Duodenal mucosa (tissue), 2 donors: ENCODE measurements around the gene ACKR2.

Experiments used
- H3K27ac ChIP-seq: one replicate; pipeline ENCODE4 v1.7.0; 2013; ENCODE audit warnings: low read depth, low read length
- H3K27me3 ChIP-seq, 2 donors: one replicate each; pipeline ENCODE4 v1.7.0; 2013; ENCODE audit warnings: low read length in 2 of 2, control low read depth in 1 of 2; ENCODE audit not compliant: insufficient read depth in 2 of 2, control insufficient read depth in 1 of 2
- H3K36me3 ChIP-seq, 2 donors: one replicate each; pipeline ENCODE4 v1.7.0; 2013; ENCODE audit warnings: low read length in 2 of 2, control low read depth in 1 of 2; ENCODE audit not compliant: insufficient read depth in 2 of 2, control insufficient read depth in 1 of 2
- H3K4me1 ChIP-seq, 2 donors: one replicate each; pipeline ENCODE4 v1.7.0; 2013; ENCODE audit warnings: low read length in 2 of 2, control low read depth in 1 of 2; ENCODE audit not compliant: insufficient read depth in 2 of 2, control insufficient read depth in 1 of 2
- H3K4me3 ChIP-seq, 2 donors: one replicate each; pipeline ENCODE4 v1.7.0; 2013; ENCODE audit warnings: low read length in 2 of 2, low read depth in 1 of 2
- H3K9ac ChIP-seq, 2 donors: one replicate each; pipeline ENCODE4 v1.7.0; 2013; ENCODE audit warnings: low read length in 2 of 2, low read depth in 1 of 2
- H3K9me3 ChIP-seq, 2 donors: one replicate each; pipeline ENCODE4 v1.7.0; 2013; ENCODE audit warnings: low read length in 2 of 2, control low read depth in 1 of 2; ENCODE audit not compliant: control insufficient read depth in 1 of 2

Gene ACKR2

DNA sequence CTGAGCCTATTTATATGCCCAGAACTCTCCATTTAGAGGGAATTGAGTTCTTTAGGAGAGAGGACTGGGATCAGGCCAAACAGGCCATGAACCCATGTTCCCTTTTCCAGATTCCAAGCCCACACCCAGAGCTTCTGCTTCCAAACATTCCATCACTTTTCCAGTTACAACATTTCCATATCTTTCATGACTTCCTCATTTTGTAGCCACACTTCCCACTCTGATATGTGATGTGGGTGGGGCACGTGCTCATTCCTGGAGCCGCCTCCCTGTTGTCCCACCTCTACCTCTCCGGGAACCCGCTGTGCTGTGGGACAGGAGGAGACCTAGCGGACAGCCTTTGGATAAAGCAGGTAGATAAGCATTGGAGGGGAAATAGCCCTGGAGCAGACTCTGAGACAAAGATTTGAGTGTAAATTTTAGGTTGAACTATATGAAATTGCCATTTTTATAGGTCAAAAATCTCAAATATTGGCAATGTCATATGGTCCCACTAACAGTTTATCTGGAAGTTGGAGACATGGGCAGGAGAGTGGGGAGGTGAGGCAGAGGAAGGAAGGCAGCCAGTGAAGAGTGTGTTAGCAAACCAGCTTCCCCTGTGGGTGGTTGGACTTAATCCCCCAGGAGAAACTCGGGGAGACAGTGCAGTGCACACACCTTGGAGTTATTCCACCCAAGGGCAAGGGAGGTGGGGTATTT, 34.6 kb downstream of the ACKR2 start:
- no peak overlapping the region for H3K27ac ChIP-seq
- H3K4me1 ChIP-seq = peaks cover 3 to 5% of the 10 kb centered on the region in 2 donors
- no peaks in the 10 kb centered on the region for H3K36me3 ChIP-seq
- H3K27me3 ChIP-seq = no peaks in the 10 kb centered on the region
- no peak overlapping the region for H3K4me3 ChIP-seq
- no peak overlapping the region for H3K9ac ChIP-seq
- H3K9me3 ChIP-seq = no peaks in the 10 kb centered on the region

DNA sequence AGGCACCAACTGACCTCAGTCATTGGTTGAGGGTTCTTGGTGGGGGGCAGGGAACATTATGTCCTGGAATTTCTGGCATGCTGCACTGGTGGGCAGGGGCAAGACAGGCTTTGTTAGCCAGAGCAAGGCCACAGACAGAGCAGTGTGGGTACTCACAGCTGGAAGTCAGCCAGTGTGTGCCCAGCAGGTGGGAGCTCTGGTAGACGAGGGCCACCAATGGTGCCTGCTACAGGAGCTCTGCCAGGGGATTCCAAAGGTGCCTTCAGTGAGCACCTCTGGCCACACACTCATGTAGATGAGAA, 35.1 kb downstream of the ACKR2 start:
- peaks cover 3 to 5% of the 10 kb centered on the region in 2 donors for H3K4me1 ChIP-seq

DNA sequence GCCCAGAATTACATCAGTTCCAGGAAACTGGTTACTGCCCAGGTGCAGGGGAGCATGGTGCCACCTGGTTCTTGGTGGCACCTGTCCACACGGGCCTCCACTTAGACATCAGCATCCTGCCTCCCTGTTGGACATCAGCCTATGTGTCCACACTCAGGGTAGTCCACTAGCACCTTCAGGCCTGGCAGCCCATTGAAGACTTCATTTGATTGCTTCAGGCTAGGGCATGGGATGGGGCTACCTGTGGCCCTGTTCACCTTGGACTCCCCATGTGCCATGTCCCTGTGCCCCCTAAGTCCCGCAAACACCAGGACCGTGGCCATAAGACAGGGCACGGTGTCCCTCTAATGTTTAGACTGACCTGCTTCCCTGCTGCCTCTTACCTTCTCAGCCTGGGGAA, 35.6 kb downstream of the ACKR2 start:
- peaks cover 3 to 5% of the 10 kb centered on the region in 2 donors for H3K4me1 ChIP-seq
- H3K9me3 ChIP-seq = no peaks in the 10 kb centered on the region
- no peak overlapping the region for H3K9ac ChIP-seq
- H3K27ac ChIP-seq = no peak overlapping the region
- no peaks in the 10 kb centered on the region for H3K27me3 ChIP-seq
- no peak overlapping the region for H3K4me3 ChIP-seq
- no peaks in the 10 kb centered on the region for H3K36me3 ChIP-seq

More for the DNA sequence above, 35.1 kb downstream of the ACKR2 start:
- H3K9ac ChIP-seq = no peak overlapping the region
- H3K4me3 ChIP-seq = no peak overlapping the region
- H3K9me3 ChIP-seq = no peaks in the 10 kb centered on the region
- no peak overlapping the region for H3K27ac ChIP-seq
- H3K36me3 ChIP-seq = no peaks in the 10 kb centered on the region
- no peaks in the 10 kb centered on the region for H3K27me3 ChIP-seq

DNA sequence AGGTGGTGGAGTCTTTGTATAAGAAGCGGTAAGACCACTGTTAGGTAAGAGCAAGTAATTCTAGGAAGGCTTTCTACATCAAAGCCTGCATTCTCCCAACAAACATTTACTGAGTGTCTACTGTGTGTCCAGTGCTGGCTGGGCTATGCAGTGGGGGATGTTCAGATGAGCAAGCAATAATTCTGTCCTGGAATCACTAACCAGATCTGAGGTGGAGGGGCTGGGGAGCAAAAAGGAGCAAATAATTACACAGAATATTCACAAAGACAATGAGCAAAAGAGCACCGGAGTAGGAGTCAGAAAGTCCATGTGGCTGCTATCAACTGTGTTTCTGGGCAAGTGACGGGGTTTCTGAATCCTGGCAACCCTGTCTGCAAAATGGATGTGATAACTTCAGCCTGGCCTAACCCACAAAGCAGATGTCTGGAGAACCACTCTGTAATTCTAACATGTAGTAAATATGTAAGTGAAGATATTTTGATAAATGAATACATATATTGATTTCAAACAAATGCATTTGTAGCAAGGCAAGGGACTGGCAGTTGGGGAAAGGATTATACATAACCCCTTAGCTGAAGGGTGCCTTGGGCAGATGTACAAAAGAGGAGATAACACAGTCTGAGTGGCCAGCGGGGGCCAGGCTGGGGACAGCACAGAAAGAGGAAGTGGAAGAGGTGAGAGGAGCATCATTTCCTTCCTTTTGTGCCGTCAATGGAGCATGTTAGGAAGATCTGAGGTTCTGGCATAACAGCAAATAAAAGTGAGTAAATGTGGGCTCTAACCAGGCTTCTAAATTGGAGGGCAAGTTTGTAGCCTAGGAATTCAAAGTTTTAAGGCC, 37.7 kb downstream of the ACKR2 start:
- Histone ChIP-seq H3K36me3 (no peaks in the 10 kb centered on the region), H3K4me1 (peaks cover 3 to 5% of the 10 kb centered on the region in 2 donors), H3K4me3 (no peak overlapping the region), H3K27me3 (no peaks in the 10 kb centered on the region), H3K9me3 (no peaks in the 10 kb centered on the region), H3K27ac (no peak overlapping the region), H3K9ac (no peak overlapping the region)

GRCh38 chr3:42847731-42848130, 38.5 kb downstream of the ACKR2 start:
- no peaks in the 10 kb centered on the region for H3K36me3 ChIP-seq
- no peak overlapping the region for H3K9ac ChIP-seq
- no peak overlapping the region for H3K4me3 ChIP-seq
- H3K9me3 ChIP-seq = no peaks in the 10 kb centered on the region
- no peaks in the 10 kb centered on the region for H3K27me3 ChIP-seq
- no peak overlapping the region for H3K27ac ChIP-seq
- H3K4me1 ChIP-seq = peaks cover 3 to 5% of the 10 kb centered on the region in 2 donors

DNA sequence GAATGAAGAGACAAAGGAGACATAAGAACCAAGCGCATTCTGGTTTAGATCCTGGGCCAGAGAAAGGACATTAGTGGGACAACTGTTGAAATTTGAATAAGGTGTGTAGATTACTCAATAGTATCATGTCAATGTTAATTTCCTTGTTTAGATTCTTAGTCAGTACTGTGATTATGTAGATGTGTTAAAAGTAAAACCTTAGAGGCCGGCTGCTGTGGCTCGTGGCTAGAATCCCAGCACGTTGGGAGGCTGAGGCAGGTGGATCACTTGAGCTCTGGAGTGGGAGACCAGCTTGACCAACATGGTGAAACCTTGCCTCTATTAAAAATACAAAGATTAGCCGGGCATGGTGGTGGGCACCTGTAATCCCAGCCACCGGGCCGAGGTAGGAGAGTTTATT, 39.8 kb downstream of the ACKR2 start:
- Histone ChIP-seq H3K27me3 (no peaks in the 10 kb centered on the region), H3K9me3 (no peaks in the 10 kb centered on the region), H3K36me3 (no peaks in the 10 kb centered on the region), H3K4me3 (no peak overlapping the region), H3K9ac (no peak overlapping the region), H3K27ac (no peak overlapping the region), H3K4me1 (peaks cover 3 to 5% of the 10 kb centered on the region in 2 donors)

- no peaks in the 10 kb centered on the region for H3K27me3 ChIP-seq
- H3K9ac ChIP-seq = no peak overlapping the region
- no peak overlapping the region for H3K27ac ChIP-seq
Observed at GRCh38 chr3:42850263-42850662, 41.0 kb downstream of the ACKR2 start.

GRCh38 chr3:42851228-42851834, 42.1 kb downstream of the ACKR2 start:
- no peaks in the 10 kb centered on the region for H3K9me3 ChIP-seq
- H3K4me3 ChIP-seq = no peak overlapping the region
- H3K36me3 ChIP-seq = no peaks in the 10 kb centered on the region
- peaks cover 16 to 20% of the 10 kb centered on the region in 2 donors for H3K4me1 ChIP-seq
- no peaks in the 10 kb centered on the region for H3K27me3 ChIP-seq
- no peak overlapping the region for H3K27ac ChIP-seq
- H3K9ac ChIP-seq = no peak overlapping the region

More at GRCh38 chr3:42850263-42850662, 41.0 kb downstream of the ACKR2 start:
- Histone ChIP-seq H3K4me1 (peaks cover 6 to 9% of the 10 kb centered on the region in 2 donors), H3K4me3 (no peak overlapping the region), H3K9me3 (no peaks in the 10 kb centered on the region), H3K36me3 (no peaks in the 10 kb centered on the region)

- Histone ChIP-seq H3K4me3 (no peak overlapping the region), H3K9ac (no peak overlapping the region), H3K36me3 (no peaks in the 10 kb centered on the region), H3K27ac (no peak overlapping the region), H3K4me1 (peaks cover 16 to 20% of the 10 kb centered on the region in 2 donors), H3K27me3 (no peaks in the 10 kb centered on the region), H3K9me3 (no peaks in the 10 kb centered on the region)
Observed at GRCh38 chr3:42852441-42852840, 43.2 kb downstream of the ACKR2 start.

GRCh38 chr3:42853056-42853455, 43.8 kb downstream of the ACKR2 start:
- Histone ChIP-seq H3K9ac (no peak overlapping the region), H3K27ac (no peak overlapping the region), H3K4me1 (peaks cover 16 to 19% of the 10 kb centered on the region in 2 donors), H3K36me3 (no peaks in the 10 kb centered on the region), H3K9me3 (no peaks in the 10 kb centered on the region), H3K4me3 (no peak overlapping the region), H3K27me3 (no peaks in the 10 kb centered on the region)
